GM21619 (cell line): ENCODE measurements around the gene TMEM184A.

Source experiments
- ATAC-seq: cut with Tn5 transposase; IDR thresholded peaks from one replicate; pipeline ENCODE4 v1.9.1; 2021; ENCODE audit not compliant: unreplicated experiment

Gene TMEM184A

GRCh38 chr7:1569016-1569415 is 13.0 kb upstream of the TMEM184A start:
- ATAC-seq = no peak

- no peak for ATAC-seq
These were observed 12.0 kb upstream of the TMEM184A start for GRCh38 chr7:1567896-1568510.

GRCh38 chr7:1567049-1567771 is 11.2 kb upstream of the TMEM184A start:
- ATAC-seq = no peak

GRCh38 chr7:1566687-1567048 is 10.7 kb upstream of the TMEM184A start:
- no peak for ATAC-seq

GRCh38 chr7:1564603-1565022 is 8.6 kb upstream of the TMEM184A start:
- ATAC-seq = no peak

- no peak for ATAC-seq
These were observed 8.1 kb upstream of the TMEM184A start for GRCh38 chr7:1563981-1564602.

GRCh38 chr7:1562597-1563051 is 6.6 kb upstream of the TMEM184A start:
- ATAC-seq = no peak

GRCh38 chr7:1562116-1562515 is 6.1 kb upstream of the TMEM184A start:
- no peak for ATAC-seq

GRCh38 chr7:1561036-1561940 is 5.3 kb upstream of the TMEM184A start:
- no peak for ATAC-seq

GRCh38 chr7:1560620-1561031 is 4.6 kb upstream of the TMEM184A start:
- no peak for ATAC-seq

- ATAC-seq = no peak
These were observed 3.9 kb upstream of the TMEM184A start for GRCh38 chr7:1559626-1560590.

- ATAC-seq = no peak
These were observed 3.0 kb upstream of the TMEM184A start for GRCh38 chr7:1558841-1559625.

GRCh38 chr7:1558181-1558811 is 2.3 kb upstream of the TMEM184A start:
- ATAC-seq = no peak

GRCh38 chr7:1557771-1558170 is 1.8 kb upstream of the TMEM184A start:
- no peak for ATAC-seq

GRCh38 chr7:1557006-1557405 is 1.0 kb upstream of the TMEM184A start:
- ATAC-seq = no peak

- ATAC-seq = no peak
These were observed 776 bp downstream of the TMEM184A start for GRCh38 chr7:1555046-1555812.

- no peak for ATAC-seq
These were observed 1.5 kb downstream of the TMEM184A start for GRCh38 chr7:1554333-1555045.
